ENCODE results near the gene NR6A1. TPM values are rescaled to one million over a fixed set of nuclear protein-coding genes. Genes with fewer than 3 reads are reported as not detected.
A peak's percentile ranks its signal among the peaks of the same experiment; 100 is the strongest.

The NR6A1 gene
- total RNA-seq, 1 donor from 2014 or later = 60.7 TPM

- no peaks in the 10 kb centered on the region for H3K27me3 Mint-ChIP-seq (ENCODE audit: low read depth)
- no peak for TF ChIP-seq CTCF (conservative IDR thresholded peaks at IDR 0.05)
Observed at GRCh38 chr9:124553738-124554137, 217.4 kb downstream of the NR6A1 start.

GRCh38 chr9:124552273-124552605 lies 218.9 kb downstream of the NR6A1 start:
- H3K4me3 Mint-ChIP-seq = no peak overlapping the region
- no peaks in the 10 kb centered on the region for H3K27me3 Mint-ChIP-seq (ENCODE audit: low read depth)
- no peak overlapping the region for H3K27ac Mint-ChIP-seq (ENCODE audit: unreplicated experiment)
- DNase-seq (ENCODE audit: low read depth, low spot score) = no peak
- no peak for TF ChIP-seq CTCF (conservative IDR thresholded peaks at IDR 0.05)
- H3K4me1 Mint-ChIP-seq = no peaks in the 10 kb centered on the region
- H3K9me3 Mint-ChIP-seq = no peaks in the 10 kb centered on the region
- H3K36me3 Mint-ChIP-seq (ENCODE audit: low read depth) = no peaks in the 10 kb centered on the region

More at GRCh38 chr9:124553738-124554137, 217.4 kb downstream of the NR6A1 start:
- Mint-ChIP-seq H3K27ac (ENCODE audit: unreplicated experiment) (no peak overlapping the region), H3K9me3 (no peaks in the 10 kb centered on the region), H3K36me3 (ENCODE audit: low read depth) (no peaks in the 10 kb centered on the region), H3K4me1 (no peaks in the 10 kb centered on the region), H3K4me3 (no peak overlapping the region)
- no peak for DNase-seq (ENCODE audit: low read depth, low spot score)

- Mint-ChIP-seq H3K4me1 (no peaks in the 10 kb centered on the region), H3K9me3 (no peaks in the 10 kb centered on the region), H3K4me3 (no peak overlapping the region), H3K36me3 (ENCODE audit: low read depth) (no peaks in the 10 kb centered on the region), H3K27me3 (ENCODE audit: low read depth) (no peaks in the 10 kb centered on the region), H3K27ac (ENCODE audit: unreplicated experiment) (no peak overlapping the region)
- TF ChIP-seq CTCF (conservative IDR thresholded peaks at IDR 0.05) = peak; percentile 87
- DNase-seq (ENCODE audit: low read depth, low spot score) = peak; percentile 61
Observed at GRCh38 chr9:124551472-124552272, 219.4 kb downstream of the NR6A1 start.

- no peak for DNase-seq (ENCODE audit: low read depth, low spot score)
- H3K9me3 Mint-ChIP-seq = no peaks in the 10 kb centered on the region
Observed at GRCh38 chr9:124550072-124550471, 221.0 kb downstream of the NR6A1 start.

GRCh38 chr9:124549016-124549415 lies 222.1 kb downstream of the NR6A1 start:
- Mint-ChIP-seq H3K27me3 (ENCODE audit: low read depth) (no peaks in the 10 kb centered on the region), H3K36me3 (ENCODE audit: low read depth) (no peaks in the 10 kb centered on the region), H3K9me3 (no peaks in the 10 kb centered on the region), H3K4me3 (no peak overlapping the region), H3K27ac (ENCODE audit: unreplicated experiment) (no peak overlapping the region), H3K4me1 (no peaks in the 10 kb centered on the region)
- DNase-seq (ENCODE audit: low read depth, low spot score) = no peak
- TF ChIP-seq CTCF (conservative IDR thresholded peaks at IDR 0.05) = no peak

More at GRCh38 chr9:124550072-124550471, 221.0 kb downstream of the NR6A1 start:
- Mint-ChIP-seq H3K4me3 (no peak overlapping the region), H3K27me3 (ENCODE audit: low read depth) (no peaks in the 10 kb centered on the region), H3K36me3 (ENCODE audit: low read depth) (no peaks in the 10 kb centered on the region), H3K27ac (ENCODE audit: unreplicated experiment) (no peak overlapping the region), H3K4me1 (no peaks in the 10 kb centered on the region)
- TF ChIP-seq CTCF (conservative IDR thresholded peaks at IDR 0.05) = no peak
